Renal cortex interstitium (tissue), 3 donors: ENCODE measurements around the gene CKMT2. TPM values are rescaled to one million over a fixed set of nuclear protein-coding genes. Genes with fewer than 3 reads are reported as not detected.

ENCODE experiments used
- polyA plus RNA-seq, 3 donors: library from polyadenylated mRNA; unstranded; fragments of 120-200 nt; gene quantifications; one replicate each; pipeline ENCODE4 v1.2.1, GENCODE V29; 2013; ENCODE audit not compliant: insufficient read length in 3 of 3

Gene CKMT2
- polyA plus RNA-seq, 3 donors: 4.9 to 10.5 (median 5.7) TPM

Other genes with a start within 250 kb of the CKMT2 start
- 10 to 100 TPM; 36.4 to 42.9 (median 42.9) TPM for gene ZCCHC9, start 68.3 kb downstream of the CKMT2 start, polyA plus RNA-seq
- 1 to 10 TPM in 1 of 3 donors, under 1 TPM in 2; 0.53 to 1.3 (median 0.90) TPM for gene ACOT12, start 160.8 kb downstream of the CKMT2 start, polyA plus RNA-seq